Ovary (tissue), 9 donors: ENCODE results near the gene SERP1. TPM values are rescaled to one million over a fixed set of nuclear protein-coding genes. Genes with fewer than 3 reads are reported as not detected.

Source experiments
- DNase-seq, 5 donors: peaks; one replicate each; pipeline ENCODE4 v3.0.0-alpha.2; 2019 to 2020
- H3K27ac ChIP-seq, 2 donors: fragments of 200-600 bp; one replicate each; pipeline versions ENCODE4 v1.5.1 to v1.8.0; 2019 to 2022
- H3K27me3 ChIP-seq: fragments of 200-600 bp; one replicate; pipeline ENCODE4 v1.8.0; 2022
- H3K36me3 ChIP-seq: fragments of 200-600 bp; sonication (generic); one replicate; pipeline ENCODE4 v1.5.1; 2019
- H3K4me1 ChIP-seq: one replicate; pipeline ENCODE4 v1.8.1; 2013; ENCODE audit warnings: mild to moderate bottlenecking, moderate library complexity; ENCODE audit not compliant: insufficient read depth
- H3K4me3 ChIP-seq: fragments of 200-600 bp; sonication (generic); one replicate; pipeline ENCODE4 v1.5.1; 2017
- H3K9me3 ChIP-seq, 2 donors: fragments of 200-600 bp in 1 of 2; sonication (generic) in 1 of 2; one replicate each; pipeline versions ENCODE4 v1.5.1 to v1.8.1; 2013 to 2019; ENCODE audit warnings: mild to moderate bottlenecking in 1 of 2, moderate library complexity in 1 of 2
- EP300 ChIP-seq: sonication (generic); formaldehyde crosslinking; IDR thresholded peaks from one replicate; pipeline ENCODE4 v1.6.1; 2017; ENCODE audit warnings: antibody characterized with exemption
- POLR2A ChIP-seq: fragments of 450-650 bp; IDR thresholded peaks from one replicate; pipeline ENCODE4 v1.6.1; 2017; ENCODE audit warnings: antibody characterized with exemption, mild to moderate bottlenecking, moderate library complexity
- WGBS, 3 donors: extraction: QIAGEN DNeasy Blood & Tissue Kit in 1 of 3; methylation state at CpG; one replicate each; pipeline versions ENCODE4 v1.1.5 to v1.1.7; 2013 to 2017; 5-methylcytosine and 5-hydroxymethylcytosine counted together
- intact Hi-C, 4 donors: fragments of 100-400 bp; cut with DNase I; formaldehyde crosslinking; loops; one replicate each; pipeline versions ENCODE4 v1.11.0 to v1.15.1; 2022 to 2023
- polyA plus RNA-seq, 2 donors: library from polyadenylated mRNA; stranded (reverse); fragments of 200-250 nt in 1 of 2; fragments of 350-450 nt in 1 of 2; fragmentation: Illumina TruSeq in 1 of 2; extraction: RNeasy Lipid Tissue Mini Kit (QIAGEN cat#74804) in 1 of 2; gene quantifications; one replicate each; pipeline ENCODE4 v1.2.3, GENCODE V29; 2013 to 2014
- total RNA-seq, 7 donors: library from RNA; depleted of rRNA in 2 of 7; stranded (reverse); fragments of >200 nt in 2 of 7; fragmentation: NEBNext Ultra II Directional in 3 of 7; extraction: Animal tissue kit (Norgen Biotek cat#: 25700) in 3 of 7; gene quantifications; one replicate each; pipeline versions ENCODE4 v1.1.0 to v1.2.4, GENCODE V29; 2016 to 2023
- TF ChIP-seq, protein P1 (sequence below), 3 donors: fragments of 450-650 bp in 2 of 3; fragments of 200-600 bp in 1 of 3; IDR thresholded peaks; one replicate each; pipeline versions ENCODE4 v1.5.1 to v1.8.0; 2016 to 2022; ENCODE audit warnings: antibody characterized with exemption in 3 of 3, mild to moderate bottlenecking in 1 of 3
- donor health status: DM: no; HTN: no; CAD: no; lungs with moderate emphysema.
- donor health status: DM: no; HTN: no; CAD: no.
- donor health status: Bipolar disorder and iron deficiency.
- donor health status: DM: yes; HTN: yes; CAD: no.
- donor health status: DM: no; HTN: no; CAD: no.
- donor health status: DM: yes; HTN: yes; CAD: no.

SERP1 gene
- total and polyA plus RNA-seq, 9 donors, result 74.9 to 638 (median 113) TPM

DNA sequence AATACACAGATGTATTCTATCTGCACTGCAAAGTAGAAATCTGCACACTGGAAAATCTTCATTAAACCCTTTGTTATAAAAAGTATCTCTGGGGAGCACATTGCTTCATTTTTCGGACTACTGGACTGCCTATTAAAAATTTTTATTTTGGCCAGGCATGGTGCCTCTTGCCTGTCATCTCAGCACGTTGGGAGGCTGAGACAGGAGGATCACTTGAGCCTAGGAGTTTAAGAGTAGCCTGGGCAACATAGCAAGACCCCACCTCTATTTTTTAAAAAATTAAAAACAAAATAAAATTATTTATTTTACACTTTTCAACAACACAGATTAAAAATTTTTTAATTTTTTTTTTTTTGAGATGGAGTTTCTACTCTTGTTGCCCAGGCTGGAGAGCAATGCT, 6.0 kb downstream of the SERP1 start:
- TF ChIP-seq, protein P1, sequence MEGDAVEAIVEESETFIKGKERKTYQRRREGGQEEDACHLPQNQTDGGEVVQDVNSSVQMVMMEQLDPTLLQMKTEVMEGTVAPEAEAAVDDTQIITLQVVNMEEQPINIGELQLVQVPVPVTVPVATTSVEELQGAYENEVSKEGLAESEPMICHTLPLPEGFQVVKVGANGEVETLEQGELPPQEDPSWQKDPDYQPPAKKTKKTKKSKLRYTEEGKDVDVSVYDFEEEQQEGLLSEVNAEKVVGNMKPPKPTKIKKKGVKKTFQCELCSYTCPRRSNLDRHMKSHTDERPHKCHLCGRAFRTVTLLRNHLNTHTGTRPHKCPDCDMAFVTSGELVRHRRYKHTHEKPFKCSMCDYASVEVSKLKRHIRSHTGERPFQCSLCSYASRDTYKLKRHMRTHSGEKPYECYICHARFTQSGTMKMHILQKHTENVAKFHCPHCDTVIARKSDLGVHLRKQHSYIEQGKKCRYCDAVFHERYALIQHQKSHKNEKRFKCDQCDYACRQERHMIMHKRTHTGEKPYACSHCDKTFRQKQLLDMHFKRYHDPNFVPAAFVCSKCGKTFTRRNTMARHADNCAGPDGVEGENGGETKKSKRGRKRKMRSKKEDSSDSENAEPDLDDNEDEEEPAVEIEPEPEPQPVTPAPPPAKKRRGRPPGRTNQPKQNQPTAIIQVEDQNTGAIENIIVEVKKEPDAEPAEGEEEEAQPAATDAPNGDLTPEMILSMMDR (IDR thresholded peaks at IDR 0.05), result no peak
- TF ChIP-seq EP300 (no peak), POLR2A (no peak)
- Histone ChIP-seq H3K27ac (no peak overlapping the region), H3K36me3 (no peaks in the 10 kb centered on the region), H3K27me3 (no peaks in the 10 kb centered on the region), H3K9me3 (no peaks in the 10 kb centered on the region), H3K4me3 (no peak overlapping the region), H3K4me1 (peaks cover 7% of the 10 kb centered on the region)
- no peak for DNase-seq
- intact Hi-C loops, result loop anchor here in 1 of 4 donors (10.0 kb wide), 1 partner anchor 65 kb away; the partner anchor contains the start of gene SELENOT
- WGBS, 3 donors, result 35 to 51% (median 50%) methylated on average over 2 of the region's 2 CpGs

DNA sequence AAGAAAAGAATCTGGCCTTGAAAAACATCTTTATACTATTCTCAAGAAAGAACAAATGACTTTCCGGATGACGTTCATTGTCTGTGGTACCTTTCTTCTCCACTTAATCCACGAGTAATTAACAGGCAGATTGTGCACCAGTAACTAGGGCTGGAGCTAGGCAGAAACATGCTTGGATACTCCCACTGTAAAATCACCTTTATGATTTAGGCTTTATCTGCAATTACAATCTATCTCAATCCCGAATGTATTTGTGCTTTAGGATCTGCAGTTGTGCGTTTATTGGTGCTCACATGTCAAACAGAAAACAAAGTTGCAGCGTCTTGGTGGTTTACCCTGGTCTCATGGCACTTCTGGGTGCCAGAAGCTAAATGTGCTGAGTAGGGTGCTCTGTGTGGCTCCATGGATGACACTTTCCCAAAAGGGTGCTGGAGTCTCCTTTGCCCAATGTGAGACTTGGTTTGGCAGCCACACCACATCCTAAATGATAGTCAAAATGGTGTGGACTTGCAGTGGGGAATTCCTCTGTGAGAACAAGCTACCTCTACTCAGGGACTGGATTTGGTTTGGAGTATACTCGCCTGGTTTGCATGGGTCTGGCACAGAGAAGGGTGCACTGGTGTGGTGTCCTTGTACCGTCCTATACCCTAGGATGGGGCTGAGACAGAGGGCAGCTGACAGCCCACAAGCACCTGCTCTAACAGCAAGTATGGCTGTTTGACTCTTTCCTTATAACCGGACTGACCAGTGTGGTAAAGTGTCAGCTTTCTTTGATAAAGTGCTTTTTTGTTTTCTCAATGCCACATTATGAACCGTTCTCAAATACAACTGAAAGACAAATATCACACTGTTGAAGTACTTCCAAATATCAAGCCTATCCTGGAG, 7.7 kb downstream of the SERP1 start:
- intact Hi-C loops, result no loop called here
- Histone ChIP-seq H3K4me1 (peaks cover 7% of the 10 kb centered on the region), H3K27ac (peak overlapping the region in 1 of 2 donors; percentile 61), H3K36me3 (no peaks in the 10 kb centered on the region), H3K9me3 (no peaks in the 10 kb centered on the region), H3K4me3 (no peak overlapping the region), H3K27me3 (no peaks in the 10 kb centered on the region)
- 17 to 40% (median 19%) methylated on average over 10 of the region's 10 CpGs for WGBS, 3 donors
- TF ChIP-seq POLR2A (no peak), EP300 (no peak)
- TF ChIP-seq, protein P1 (IDR thresholded peaks at IDR 0.05), result no peak
- no peak for DNase-seq

DNA sequence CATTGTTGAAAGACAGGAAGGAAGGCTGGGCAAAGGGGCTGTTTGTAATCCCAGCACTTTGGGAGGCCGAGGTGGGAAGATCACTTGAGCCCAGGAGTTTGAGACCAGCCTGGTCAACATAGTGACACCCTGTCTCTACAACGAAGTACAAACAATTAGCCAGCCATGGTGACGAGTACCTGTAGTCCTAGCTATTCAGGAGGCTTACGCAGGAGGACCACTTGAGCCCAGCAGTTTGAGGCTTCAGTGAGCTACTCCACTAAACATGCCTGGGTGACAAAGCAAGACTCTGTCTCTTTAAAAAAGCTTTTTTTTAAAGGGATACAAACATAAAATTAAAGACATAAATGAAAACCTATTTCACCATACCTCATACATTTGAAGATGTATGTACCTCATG, 11.1 kb downstream of the SERP1 start:
- no peak overlapping the region for H3K4me3 ChIP-seq
- H3K27ac ChIP-seq, result no peak overlapping the region
- no peaks in the 10 kb centered on the region for H3K36me3 ChIP-seq
- peaks cover 7% of the 10 kb centered on the region for H3K4me1 ChIP-seq
- TF ChIP-seq, protein P1 (IDR thresholded peaks at IDR 0.05), result no peak
- no peak for TF ChIP-seq EP300
- TF ChIP-seq POLR2A, result no peak
- H3K9me3 ChIP-seq, result no peaks in the 10 kb centered on the region
- H3K27me3 ChIP-seq, result no peaks in the 10 kb centered on the region
- intact Hi-C loops, result no loop called here
- WGBS, 3 donors, result 87 to 89% (median 89%) methylated on average over 4 of the region's 4 CpGs
- no peak for DNase-seq

DNA sequence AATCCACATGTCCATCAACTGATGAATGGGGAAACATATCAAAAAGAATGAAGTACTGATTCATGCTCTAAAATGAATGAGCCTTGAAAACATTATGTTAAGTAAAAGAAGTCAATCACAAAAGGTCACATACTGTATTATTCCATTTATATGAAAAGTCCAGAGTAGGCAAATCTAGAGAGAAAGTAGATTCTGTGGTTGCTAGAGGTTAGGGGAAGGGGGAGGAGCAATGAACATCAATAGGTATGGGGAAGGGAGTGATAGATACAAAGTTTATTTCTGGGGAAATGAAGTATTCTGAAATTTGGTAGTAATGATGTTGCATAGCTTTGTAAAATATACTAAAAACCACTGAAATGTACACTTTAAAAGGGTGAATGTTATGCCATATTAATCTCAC, 14.5 kb downstream of the SERP1 start:
- DNase-seq, result no peak
- Histone ChIP-seq H3K4me1 (peaks cover 1% of the 10 kb centered on the region), H3K27me3 (no peaks in the 10 kb centered on the region), H3K36me3 (no peaks in the 10 kb centered on the region), H3K4me3 (no peak overlapping the region), H3K9me3 (no peaks in the 10 kb centered on the region), H3K27ac (no peak overlapping the region)
- TF ChIP-seq EP300, result no peak
- TF ChIP-seq POLR2A, result no peak
- TF ChIP-seq, protein P1 (IDR thresholded peaks at IDR 0.05), result no peak
- intact Hi-C loops, result no loop called here
